CD14-positive monocyte (primary cell): ENCODE measurements around the gene FGF14. TPM values are rescaled to one million over a fixed set of nuclear protein-coding genes. Genes with fewer than 3 reads are reported as not detected.

Experiments
- DNase-seq, 3 donors: peaks; one replicate each; pipeline ENCODE4 v3.0.0-alpha.2; 2011 to 2022
- H2AFZ ChIP-seq: 2 replicates; pipeline ENCODE4 v1.6.0; 2012; ENCODE audit warnings: mild to moderate bottlenecking, low read depth, low read length, inconsistent platforms; ENCODE audit not compliant: insufficient read depth, poor library complexity, severe bottlenecking
- H3K27ac ChIP-seq, 2 donors: 1 replicate in 1 of 2; 2 replicates in 1 of 2; pipeline ENCODE4 v1.5.1; 2012 to 2013; ENCODE audit warnings: low read length in 2 of 2, control low read depth in 1 of 2, inconsistent platforms in 1 of 2, low read depth in 1 of 2, mild to moderate bottlenecking in 1 of 2
- H3K27me3 ChIP-seq, 2 donors: one replicate each; pipeline versions ENCODE4 v1.6.0 to v1.6.1; 2011 to 2013; ENCODE audit warnings: low read length in 2 of 2; ENCODE audit not compliant: control insufficient read depth in 2 of 2, insufficient read depth in 2 of 2
- H3K36me3 ChIP-seq, 2 donors: replicated peaks in 1 of 2; 1 replicate in 1 of 2; 2 replicates in 1 of 2; pipeline versions ENCODE4 v1.5.1 to v1.6.1; 2012 to 2013; ENCODE audit warnings: low read length in 2 of 2, control low read depth in 1 of 2, inconsistent platforms in 1 of 2, mild to moderate bottlenecking in 1 of 2; ENCODE audit not compliant: insufficient read depth in 2 of 2, control insufficient read depth in 1 of 2
- H3K4me1 ChIP-seq, 2 donors: 1 replicate in 1 of 2; 2 replicates in 1 of 2; pipeline versions ENCODE4 v1.5.1 to v1.6.1; 2012 to 2013; ENCODE audit warnings: low read length in 2 of 2, control low read depth in 1 of 2, inconsistent platforms in 1 of 2, mild to moderate bottlenecking in 1 of 2, moderate library complexity in 1 of 2; ENCODE audit not compliant: insufficient read depth in 2 of 2, control insufficient read depth in 1 of 2
- H3K4me2 ChIP-seq: replicated peaks from 2 replicates; pipeline ENCODE3; 2012; ENCODE audit warnings: low read length, moderate library complexity, mild to moderate bottlenecking; ENCODE audit not compliant: poor library complexity, severe bottlenecking; ENCODE audit errors: extremely low read depth
- H3K4me3 ChIP-seq, 3 experiments: fragments of 200-600 bp in 1 of 3; sonication (generic) in 1 of 3; replicated peaks in 1 of 3; 1 replicate in 2 of 3; 2 replicates in 1 of 3; pipeline ENCODE4 v1.5.1; 2011 to 2013; ENCODE audit warnings: low read length in 3 of 3, mild to moderate bottlenecking in 3 of 3, control low read depth in 2 of 3, low read depth in 2 of 3, inconsistent platforms in 1 of 3, moderate library complexity in 1 of 3
- H3K79me2 ChIP-seq: 2 replicates; pipeline ENCODE4 v1.6.0; 2012; ENCODE audit warnings: mild to moderate bottlenecking, control low read depth, inconsistent platforms, low read length, moderate library complexity; ENCODE audit not compliant: insufficient read depth
- H3K9ac ChIP-seq: 2 replicates; pipeline ENCODE4 v1.6.0; 2017; ENCODE audit warnings: low read length, mild to moderate bottlenecking; ENCODE audit not compliant: insufficient read depth, poor library complexity, severe bottlenecking
- H3K9me3 ChIP-seq, 2 donors: replicated peaks in 1 of 2; 1 replicate in 1 of 2; 2 replicates in 1 of 2; pipeline versions ENCODE4 v1.5.1 to v1.6.1; 2012 to 2013; ENCODE audit warnings: low read length in 2 of 2, control low read depth in 1 of 2; ENCODE audit not compliant: control insufficient read depth in 1 of 2, insufficient read depth in 1 of 2
- H4K20me1 ChIP-seq: 2 replicates; pipeline ENCODE4 v1.6.0; 2012; ENCODE audit warnings: mild to moderate bottlenecking, low read length, control low read depth, moderate library complexity; ENCODE audit not compliant: insufficient read depth
- H3K27ac Mint-ChIP-seq, 7 donors: one replicate each; pipeline ENCODE4 v1.8.0; 2020; ENCODE audit warnings: mild to moderate bottlenecking in 7 of 7, mixed read lengths in 7 of 7, moderate library complexity in 6 of 7, inconsistent platforms in 2 of 7
- H3K27me3 Mint-ChIP-seq, 3 donors: one replicate each; pipeline ENCODE4 v1.8.0; 2021 to 2022; ENCODE audit warnings: low read depth in 3 of 3, mild to moderate bottlenecking in 3 of 3, mixed read lengths in 3 of 3, moderate library complexity in 3 of 3, inconsistent platforms in 1 of 3
- H3K36me3 Mint-ChIP-seq, 2 donors: one replicate each; pipeline ENCODE4 v1.8.0; 2020; ENCODE audit warnings: mixed read lengths in 2 of 2, inconsistent platforms in 1 of 2, mild to moderate bottlenecking in 1 of 2
- H3K4me1 Mint-ChIP-seq: one replicate; pipeline ENCODE4 v1.8.0; 2020; ENCODE audit warnings: mild to moderate bottlenecking, mixed read lengths
- H3K4me3 Mint-ChIP-seq, 2 donors: one replicate each; pipeline ENCODE4 v1.8.0; 2020; ENCODE audit warnings: mild to moderate bottlenecking in 2 of 2, mixed read lengths in 2 of 2, moderate library complexity in 1 of 2
- H3K9me3 Mint-ChIP-seq, 7 donors: one replicate each; pipeline ENCODE4 v1.8.0; 2020 to 2022; ENCODE audit warnings: mixed read lengths in 7 of 7, mild to moderate bottlenecking in 6 of 7, moderate library complexity in 6 of 7, inconsistent platforms in 2 of 7
- WGBS: methylation state at CpG from one replicate; pipeline ENCODE4 v1.1.5; 2013; ENCODE audit warnings: missing lambda C conversion rate; ENCODE audit not compliant: insufficient coverage; 5-methylcytosine and 5-hydroxymethylcytosine counted together
- intact Hi-C, 2 donors: fragments of 100-400 bp; cut with micrococcal nuclease; formaldehyde crosslinking; loops; one replicate each; pipeline versions ENCODE4 v1.15.0 to v1.15.1; 2023
- polyA plus RNA-seq, 3 donors: library from polyadenylated mRNA; depleted of rRNA in 1 of 3; unstranded in 2 of 3; stranded (reverse) in 1 of 3; fragments of 300-500 nt in 2 of 3; fragments of >200 nt in 1 of 3; fragmentation: Illumina TruSeq in 2 of 3; gene quantifications; 1 replicate in 2 of 3; 2 replicates in 1 of 3; pipeline ENCODE4 v1.2.3, GENCODE V29; 2012 to 2021
- TF ChIP-seq, protein P1 (sequence below): fragments of 200-600 bp; IDR thresholded peaks from one replicate; pipeline ENCODE4 v1.8.0; 2022; ENCODE audit warnings: antibody characterized with exemption, mild to moderate bottlenecking

The FGF14 gene
- polyA plus RNA-seq, 3 donors = not detected

DNA sequence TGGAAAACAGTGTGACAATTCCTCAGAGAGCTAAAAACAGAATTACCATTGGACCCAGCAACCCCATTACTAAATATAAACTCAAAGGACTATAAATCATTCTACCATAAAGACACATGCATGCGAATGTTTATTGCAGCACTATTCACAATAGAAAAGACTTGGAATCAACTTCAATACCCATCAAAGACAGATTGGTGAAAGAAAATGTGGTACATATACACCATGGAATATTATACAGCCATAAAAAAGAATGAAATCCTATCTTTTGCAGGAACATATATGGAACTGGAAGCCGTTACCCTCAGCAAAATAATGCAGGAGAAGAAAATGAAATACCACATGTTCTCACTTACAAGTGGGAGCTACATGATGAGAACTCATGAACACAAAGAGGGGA, 20.8 kb upstream of the FGF14 start:
- Histone ChIP-seq H3K9ac (no peak overlapping the region), H3K36me3 (no peaks in the 10 kb centered on the region), H3K4me2 (no peak overlapping the region), H3K27me3 (no peaks in the 10 kb centered on the region), H2AFZ (no peak overlapping the region), H3K79me2 (no peaks in the 10 kb centered on the region), H3K27ac (no peak overlapping the region), H4K20me1 (no peaks in the 10 kb centered on the region), H3K4me3 (no peak overlapping the region), H3K4me1 (no peaks in the 10 kb centered on the region), H3K9me3 (peaks cover 3 to 14% of the 10 kb centered on the region in 2 donors)
- H3K36me3 Mint-ChIP-seq = no peaks in the 10 kb centered on the region
- intact Hi-C loops = no loop called here
- no peak for DNase-seq
- TF ChIP-seq, protein P1, sequence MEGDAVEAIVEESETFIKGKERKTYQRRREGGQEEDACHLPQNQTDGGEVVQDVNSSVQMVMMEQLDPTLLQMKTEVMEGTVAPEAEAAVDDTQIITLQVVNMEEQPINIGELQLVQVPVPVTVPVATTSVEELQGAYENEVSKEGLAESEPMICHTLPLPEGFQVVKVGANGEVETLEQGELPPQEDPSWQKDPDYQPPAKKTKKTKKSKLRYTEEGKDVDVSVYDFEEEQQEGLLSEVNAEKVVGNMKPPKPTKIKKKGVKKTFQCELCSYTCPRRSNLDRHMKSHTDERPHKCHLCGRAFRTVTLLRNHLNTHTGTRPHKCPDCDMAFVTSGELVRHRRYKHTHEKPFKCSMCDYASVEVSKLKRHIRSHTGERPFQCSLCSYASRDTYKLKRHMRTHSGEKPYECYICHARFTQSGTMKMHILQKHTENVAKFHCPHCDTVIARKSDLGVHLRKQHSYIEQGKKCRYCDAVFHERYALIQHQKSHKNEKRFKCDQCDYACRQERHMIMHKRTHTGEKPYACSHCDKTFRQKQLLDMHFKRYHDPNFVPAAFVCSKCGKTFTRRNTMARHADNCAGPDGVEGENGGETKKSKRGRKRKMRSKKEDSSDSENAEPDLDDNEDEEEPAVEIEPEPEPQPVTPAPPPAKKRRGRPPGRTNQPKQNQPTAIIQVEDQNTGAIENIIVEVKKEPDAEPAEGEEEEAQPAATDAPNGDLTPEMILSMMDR = no peak
- no peaks in the 10 kb centered on the region for H3K4me1 Mint-ChIP-seq
- H3K27ac Mint-ChIP-seq = no peak overlapping the region
- H3K27me3 Mint-ChIP-seq = peaks cover 0 to 2% (median 0%) of the 10 kb centered on the region in 3 donors
- no peak overlapping the region for H3K4me3 Mint-ChIP-seq
- no CpG with 5 or more reads among the region's 2 CpGs for WGBS
- peaks cover 0 to 19% (median 6%) of the 10 kb centered on the region in 7 donors for H3K9me3 Mint-ChIP-seq

DNA sequence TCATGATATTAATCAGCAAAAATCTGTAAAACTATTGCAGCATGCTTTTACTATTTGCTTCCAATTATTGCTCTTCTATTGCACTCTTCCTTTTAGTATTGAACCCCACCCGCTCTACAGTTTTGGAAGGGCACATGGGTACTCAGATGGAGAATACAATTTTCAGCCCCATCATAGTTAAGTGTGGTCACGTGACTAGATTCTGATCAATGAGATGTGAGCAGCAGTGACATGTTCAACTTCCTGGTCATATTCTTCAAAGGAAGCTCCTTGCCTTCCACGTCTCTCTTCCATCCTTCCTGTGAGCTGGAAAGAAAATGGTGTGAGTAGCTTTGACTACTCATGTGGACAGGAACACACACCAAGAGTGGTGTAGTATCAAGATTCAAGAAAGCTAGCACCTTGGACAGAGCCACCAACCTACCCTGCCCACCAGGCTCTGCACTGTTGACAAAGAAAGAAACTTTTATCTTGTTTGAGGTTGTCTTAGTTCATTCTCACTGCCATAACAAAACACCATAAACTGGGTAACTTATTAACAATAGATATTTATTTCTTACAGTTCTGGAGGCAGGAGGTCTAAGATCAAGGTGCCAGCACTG, 3.8 kb upstream of the FGF14 start:
- Histone ChIP-seq H3K4me1 (peaks cover under 1 to 1% of the 10 kb centered on the region in 2 donors), H4K20me1 (no peaks in the 10 kb centered on the region), H3K4me2 (no peak overlapping the region), H3K9me3 (peaks cover 0 to 8% of the 10 kb centered on the region in 2 donors), H3K79me2 (no peaks in the 10 kb centered on the region), H3K27ac (no peak overlapping the region), H3K36me3 (no peaks in the 10 kb centered on the region), H3K4me3 (no peak overlapping the region), H2AFZ (no peak overlapping the region), H3K9ac (no peak overlapping the region), H3K27me3 (peaks cover 28 to 29% of the 10 kb centered on the region in 2 donors)
- TF ChIP-seq, protein P1 = no peak
- WGBS = no CpG with 5 or more reads among the region's 3 CpGs
- Mint-ChIP-seq H3K4me1 (peaks cover 8% of the 10 kb centered on the region), H3K36me3 (peaks cover 0 to 2% of the 10 kb centered on the region in 2 donors), H3K4me3 (no peak overlapping the region), H3K9me3 (peaks cover 0 to 9% (median 3%) of the 10 kb centered on the region in 7 donors), H3K27me3 (peaks cover 27 to 41% (median 28%) of the 10 kb centered on the region in 3 donors), H3K27ac (no peak overlapping the region)
- intact Hi-C loops = no loop called here
- DNase-seq = no peak
